GM12873 (cell line): Measurements from ENCODE around the gene NIPA2.

ENCODE experiments used
- CTCF ChIP-seq: IDR thresholded peaks from 2 replicates; pipeline ENCODE4 v1.5.1; 2012; ENCODE audit warnings: low read depth, mild to moderate bottlenecking, moderate library complexity, low read length, control low read depth; ENCODE audit not compliant: insufficient read depth; ENCODE audit errors: missing control alignments

Gene NIPA2

GRCh38 chr15:22887157-22887951 is 48.9 kb downstream of the NIPA2 start:
- TF ChIP-seq CTCF, result no peak

- TF ChIP-seq CTCF, result no peak
Measured at GRCh38 chr15:22888120-22888859, 49.8 kb downstream of the NIPA2 start.

GRCh38 chr15:22889146-22889818 is 50.8 kb downstream of the NIPA2 start:
- TF ChIP-seq CTCF, result no peak

GRCh38 chr15:22890296-22890695 is 51.8 kb downstream of the NIPA2 start:
- no peak for TF ChIP-seq CTCF

- TF ChIP-seq CTCF, result no peak
Measured at GRCh38 chr15:22891426-22892210, 53.2 kb downstream of the NIPA2 start.

GRCh38 chr15:22892333-22892732 is 53.9 kb downstream of the NIPA2 start:
- TF ChIP-seq CTCF, result no peak
